ENCODE measurements around the gene JMJD7.

Gene JMJD7

DNA sequence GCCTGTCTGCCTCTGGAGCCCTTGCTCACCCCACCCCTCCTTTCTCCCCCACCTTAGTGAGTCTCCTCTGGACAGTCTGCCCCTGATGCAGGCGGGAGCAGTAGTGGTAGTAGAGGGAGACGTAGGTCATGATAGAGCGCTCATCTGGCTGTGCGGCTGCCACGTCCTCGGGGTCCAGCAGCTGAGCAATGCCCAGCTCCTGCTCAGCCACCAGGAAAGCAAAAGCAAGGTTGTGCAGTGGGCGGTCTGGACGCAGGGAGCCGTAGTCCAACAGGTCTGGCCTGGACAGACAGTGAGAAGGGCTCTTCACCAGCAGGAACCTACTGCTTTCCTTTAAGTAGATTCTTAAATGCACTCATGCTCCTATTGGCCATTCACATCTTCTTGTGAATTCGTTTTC lies 59.3 kb downstream of the JMJD7 start:
- DNase-seq: no peak
